ENCODE results near the gene ROCK2.
"Not testable (repeated sequence)": the region's sequence is repeated elsewhere in the genome, so short reads cannot be mapped to it uniquely, and the experiment has no call there.

ROCK2 gene

DNA sequence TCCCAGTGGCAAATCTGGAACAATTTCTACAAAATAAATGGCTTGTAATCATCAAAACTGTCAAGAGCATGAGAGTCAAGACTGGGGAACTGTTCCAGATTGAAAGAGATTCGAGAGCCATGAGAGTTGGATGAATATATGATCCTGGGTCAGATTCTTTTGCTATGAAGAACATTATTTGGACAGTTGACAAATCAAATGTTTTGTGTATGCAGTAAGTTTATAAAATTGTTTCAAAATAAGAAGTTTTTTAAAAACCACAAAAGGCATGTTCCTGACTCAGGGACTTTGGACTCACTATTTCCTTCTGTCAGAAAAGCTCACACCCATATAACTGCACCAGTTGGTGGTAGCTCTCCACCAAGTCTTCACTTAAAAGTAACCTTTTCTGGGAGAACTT is 38.5 kb downstream of the ROCK2 start:
- ATAC-seq, result no peak

GRCh38 chr2:11305338-11305737 is 39.1 kb downstream of the ROCK2 start:
- ATAC-seq, result no peak

DNA sequence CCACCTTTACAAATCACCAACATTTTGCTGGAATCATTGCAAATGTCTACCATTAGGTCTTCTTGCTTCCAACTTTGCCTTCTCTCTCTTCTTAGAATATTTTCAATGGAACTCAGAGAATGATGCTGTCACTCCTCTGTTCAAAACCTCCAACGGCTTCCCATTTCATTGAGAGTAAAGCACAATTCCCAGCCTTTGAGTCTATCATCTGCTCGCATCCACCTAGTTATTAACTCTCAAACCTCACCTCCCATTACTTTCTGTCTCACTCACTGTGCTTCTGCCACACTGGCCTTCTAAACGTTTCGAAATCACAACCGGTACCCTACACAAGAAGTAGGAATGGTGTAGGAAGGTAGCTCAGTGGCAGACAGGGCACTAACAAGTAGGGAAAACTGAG is 40.0 kb downstream of the ROCK2 start:
- no peak for ATAC-seq

GRCh38 chr2:11303290-11304013 is 41.0 kb downstream of the ROCK2 start:
- ATAC-seq, result no peak

GRCh38 chr2:11299439-11299838 is 45.0 kb downstream of the ROCK2 start:
- ATAC-seq, result no peak

- ATAC-seq, result no peak
Measured at GRCh38 chr2:11298592-11298991, 45.8 kb downstream of the ROCK2 start.

DNA sequence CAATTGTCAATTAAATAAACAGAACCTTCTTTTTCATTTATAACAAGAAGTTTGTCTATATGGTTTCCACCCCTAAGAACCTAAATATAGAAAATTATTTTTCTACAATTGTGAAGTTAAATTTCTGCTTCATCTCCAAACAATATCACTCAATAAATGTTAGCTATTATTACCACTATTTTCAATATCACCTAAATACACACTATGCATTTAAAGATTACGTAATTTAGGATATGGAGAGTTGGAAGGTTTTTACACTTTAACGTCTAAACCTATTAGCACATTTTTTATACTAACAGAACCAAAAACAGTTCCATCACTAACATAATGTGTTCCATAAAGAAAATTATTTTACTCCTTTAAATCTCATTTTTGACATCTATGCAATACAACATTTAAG is 48.0 kb downstream of the ROCK2 start:
- ATAC-seq, result no peak

- ATAC-seq, result no peak
Measured at GRCh38 chr2:11292464-11293255, 51.8 kb downstream of the ROCK2 start.

GRCh38 chr2:11290713-11291112 is 53.7 kb downstream of the ROCK2 start:
- no peak for ATAC-seq

DNA sequence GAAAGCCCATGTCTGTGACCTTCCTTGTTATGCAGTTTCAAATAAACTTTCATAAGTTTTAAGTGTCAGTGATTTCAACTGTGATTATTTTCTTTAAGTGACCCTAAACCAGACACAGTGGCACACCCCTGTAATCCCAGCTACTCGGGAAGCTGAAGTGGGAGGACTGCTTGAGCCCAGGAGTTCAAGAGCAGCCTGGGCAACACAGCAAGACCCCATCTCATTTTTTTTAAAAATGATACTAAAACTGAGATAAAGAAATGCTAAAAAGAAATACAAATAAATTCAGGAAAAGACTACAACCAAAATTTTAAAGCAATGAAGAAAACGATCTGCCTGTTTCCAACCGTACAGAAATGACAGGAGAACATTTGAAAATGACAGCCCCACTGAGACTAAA is 54.2 kb downstream of the ROCK2 start:
- no peak for ATAC-seq

DNA sequence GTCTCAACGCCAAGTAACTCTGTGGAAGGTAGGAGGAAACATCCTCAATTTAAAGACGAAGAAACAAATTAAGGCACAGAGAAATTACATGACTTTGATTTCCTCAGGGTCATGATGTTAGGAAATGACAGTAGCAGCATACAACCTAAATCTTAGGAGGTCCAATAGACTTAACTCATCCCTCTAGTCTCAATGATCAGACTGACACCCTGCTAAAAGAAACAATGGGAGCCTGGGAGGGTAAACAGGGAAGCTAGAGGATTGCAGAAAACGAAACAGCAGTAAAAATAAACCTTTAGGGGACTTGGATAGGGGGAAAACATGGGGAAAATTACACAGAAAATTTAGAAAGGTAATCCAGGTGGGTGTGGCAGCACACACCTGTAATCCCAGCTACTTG is 56.0 kb downstream of the ROCK2 start:
- no peak for ATAC-seq

DNA sequence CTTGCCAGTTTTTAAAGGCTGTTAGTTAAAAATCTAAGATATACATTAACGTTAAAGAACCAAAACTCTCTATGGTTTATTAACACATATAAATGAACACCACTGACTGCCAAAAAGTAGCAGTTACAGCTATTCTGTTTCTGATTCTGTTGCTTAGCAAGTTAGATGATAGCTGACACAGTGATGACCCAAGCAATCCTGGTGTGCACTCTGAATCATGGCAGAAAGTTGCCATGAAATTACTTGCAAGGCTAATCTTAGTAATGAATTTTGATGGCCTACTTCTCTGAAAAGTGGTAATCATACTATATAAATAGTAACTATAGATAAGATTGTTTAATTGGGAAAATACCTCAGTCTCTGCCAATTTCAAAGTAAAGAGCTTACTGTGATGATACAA is 57.7 kb downstream of the ROCK2 start:
- peak in 1 of 2 donors; percentile 30 for ATAC-seq

- no peak for ATAC-seq
Measured at GRCh38 chr2:11286323-11286722, 58.1 kb downstream of the ROCK2 start.

DNA sequence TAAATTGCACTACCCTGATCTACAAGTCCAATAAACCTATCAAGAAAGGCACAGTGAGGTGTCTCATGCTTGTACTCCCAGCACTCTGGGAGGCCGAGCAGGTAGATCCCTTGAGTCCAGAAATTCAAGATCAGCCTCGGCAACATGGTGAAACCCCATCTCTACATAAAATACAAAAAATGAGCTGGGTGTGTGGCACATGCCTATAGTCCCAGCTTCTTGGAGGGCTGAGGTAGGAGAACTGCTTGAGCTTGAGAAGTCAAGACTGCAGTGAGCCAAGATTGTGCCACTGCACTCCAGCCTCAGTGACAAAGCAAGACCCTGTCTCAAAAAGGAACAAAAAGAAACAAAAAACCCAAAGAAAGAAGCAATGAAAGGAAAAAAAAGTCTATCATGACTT is 58.9 kb downstream of the ROCK2 start:
- no peak for ATAC-seq

DNA sequence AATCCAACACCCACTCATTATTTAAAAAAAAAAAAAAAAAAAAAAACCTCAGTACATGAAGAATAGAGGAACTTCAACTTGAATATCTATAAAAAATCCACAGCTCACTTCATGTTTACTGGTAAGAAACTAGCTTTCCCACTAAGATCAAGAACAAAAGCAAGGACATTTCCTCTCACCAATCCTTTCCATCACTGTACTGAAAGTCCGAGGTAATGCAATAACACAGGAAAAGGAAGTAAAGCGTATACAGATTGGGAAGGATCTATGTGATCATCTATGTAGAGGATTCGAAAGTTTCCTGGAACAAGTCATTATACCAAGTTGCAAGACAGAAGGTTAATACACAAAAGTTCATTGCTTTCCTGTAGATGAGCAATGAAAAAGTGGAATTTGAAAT is 63.2 kb downstream of the ROCK2 start:
- ATAC-seq, result no peak

DNA sequence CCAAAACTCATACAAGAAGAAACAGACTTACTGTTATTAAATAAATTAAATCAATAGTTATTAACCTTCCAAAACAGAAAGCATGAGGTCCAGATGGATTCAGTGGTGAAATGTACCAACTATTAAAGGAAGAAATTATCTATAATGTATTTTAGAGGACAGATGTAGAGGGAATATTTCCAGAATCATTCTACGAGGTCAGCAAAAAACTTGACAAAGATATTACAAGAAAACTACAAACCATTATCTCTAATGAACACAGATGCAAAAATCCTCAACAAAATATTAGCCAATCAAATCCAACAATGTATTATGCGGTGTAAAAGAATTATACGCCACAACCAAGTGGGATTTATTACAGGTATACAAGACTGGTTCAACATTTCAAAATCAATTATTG is 63.7 kb downstream of the ROCK2 start:
- ATAC-seq, result no peak

DNA sequence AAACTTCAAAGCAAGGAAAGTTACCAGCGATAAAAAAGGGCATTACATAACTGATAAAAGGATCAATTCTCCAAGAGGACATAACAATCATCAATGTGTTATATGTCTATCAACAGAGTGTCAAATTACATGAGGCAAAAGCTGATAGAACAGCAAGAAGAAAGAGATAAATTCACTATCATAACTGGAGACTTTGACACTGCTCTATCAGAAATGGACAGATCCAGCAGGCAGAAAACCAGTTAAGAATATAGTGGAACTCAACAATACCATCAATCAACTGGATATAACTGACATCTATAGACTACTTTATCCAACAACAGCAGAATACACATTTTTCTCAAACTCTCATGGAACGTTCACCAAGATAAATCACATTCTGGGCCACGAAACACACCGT is 65.0 kb downstream of the ROCK2 start:
- ATAC-seq, result no peak

DNA sequence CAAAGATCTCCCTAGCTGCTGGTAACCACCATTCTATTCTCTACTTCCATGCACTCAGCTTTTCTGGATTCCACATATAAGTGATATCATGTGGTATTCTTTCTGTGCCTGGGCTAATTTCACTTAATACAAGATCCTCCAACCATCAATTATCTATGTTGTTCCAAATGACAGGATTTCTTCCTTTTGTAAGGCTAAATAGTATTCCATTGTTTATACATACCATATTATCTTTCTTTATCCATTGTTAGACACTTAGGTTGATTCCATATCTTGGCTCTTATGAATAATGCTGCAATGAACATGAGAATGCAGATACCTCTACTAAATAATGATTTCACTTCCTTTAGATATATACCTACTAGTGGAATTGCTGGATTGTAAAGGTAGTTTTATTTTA is 66.2 kb downstream of the ROCK2 start:
- no peak for ATAC-seq

DNA sequence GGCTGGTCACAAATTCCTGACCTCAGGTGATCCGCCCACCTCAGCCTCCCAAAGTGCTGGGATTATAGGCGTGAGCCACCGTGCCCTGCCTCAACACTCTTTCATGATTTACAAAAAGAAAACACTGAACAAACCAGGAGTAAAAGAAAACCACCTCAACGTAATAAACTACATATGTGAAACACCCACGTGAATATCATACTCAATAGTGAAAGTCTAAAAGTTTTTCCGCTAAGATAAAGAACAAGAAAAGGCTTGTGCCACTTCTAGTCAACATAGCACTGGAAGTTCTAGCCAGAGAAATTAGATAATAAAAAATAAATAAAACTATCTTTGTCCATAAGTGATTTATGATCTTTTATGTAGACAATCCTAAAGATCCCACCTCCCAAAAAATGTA is 68.5 kb downstream of the ROCK2 start:
- ATAC-seq, result peak in 1 of 2 donors; percentile 10

GRCh38 chr2:11270891-11271290 is 73.5 kb downstream of the ROCK2 start:
- ATAC-seq, result peak; percentile 53 to 59

DNA sequence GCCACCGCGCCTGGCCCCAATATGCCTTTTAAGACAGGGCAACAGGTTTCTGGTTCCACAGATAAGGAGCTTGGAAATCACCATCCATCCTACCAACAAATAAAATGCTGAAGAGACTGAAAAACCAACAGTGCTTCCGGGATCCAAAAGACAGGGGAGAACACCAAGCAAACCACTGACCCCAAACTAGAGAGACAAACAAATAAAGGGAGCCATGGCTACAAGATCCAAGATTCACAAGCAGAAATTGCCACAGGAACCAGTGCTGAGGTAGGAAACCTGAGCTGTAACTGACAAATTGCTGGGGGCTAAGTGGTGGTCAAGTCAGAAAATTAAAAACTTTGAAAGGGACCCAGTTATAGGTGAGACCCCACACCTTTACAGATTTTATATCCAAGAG is 76.5 kb downstream of the ROCK2 start:
- ATAC-seq, result no peak

DNA sequence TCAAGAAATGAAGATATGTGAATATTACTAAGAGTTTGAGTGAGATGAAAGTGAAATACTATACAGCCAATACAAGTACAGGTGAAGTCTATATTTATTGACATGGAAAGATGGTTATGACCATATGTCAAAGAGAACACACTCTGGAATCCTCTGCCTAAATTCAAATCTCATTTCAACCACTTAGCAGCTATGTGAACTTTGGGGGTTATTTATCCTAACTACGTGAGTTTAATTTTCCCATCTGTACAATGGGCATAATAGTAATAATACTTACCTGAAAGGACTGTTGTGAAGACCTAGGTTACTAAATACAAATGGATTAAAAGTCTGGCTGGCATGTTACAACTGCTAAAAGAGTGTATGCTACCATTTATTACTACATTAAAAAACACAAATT is 79.6 kb downstream of the ROCK2 start:
- ATAC-seq, result no peak

DNA sequence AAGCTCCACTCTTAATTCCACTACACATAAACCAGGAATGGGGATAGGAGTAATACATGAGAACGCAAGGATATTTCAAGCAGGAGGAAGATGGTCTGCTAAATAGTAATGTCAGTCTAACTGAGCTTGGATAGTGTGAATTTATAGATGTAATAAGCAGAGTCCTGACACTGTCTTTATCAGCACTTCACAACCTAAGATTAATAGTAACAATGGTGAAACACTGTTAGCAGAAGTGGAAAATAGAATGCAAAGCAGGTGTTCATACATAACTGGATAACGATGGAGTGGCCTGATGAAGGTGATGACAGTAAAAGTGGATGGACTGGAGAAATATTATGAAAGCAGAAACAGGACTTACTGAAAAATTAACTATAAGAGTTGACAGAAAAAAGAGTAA is 80.4 kb downstream of the ROCK2 start:
- no peak for ATAC-seq

DNA sequence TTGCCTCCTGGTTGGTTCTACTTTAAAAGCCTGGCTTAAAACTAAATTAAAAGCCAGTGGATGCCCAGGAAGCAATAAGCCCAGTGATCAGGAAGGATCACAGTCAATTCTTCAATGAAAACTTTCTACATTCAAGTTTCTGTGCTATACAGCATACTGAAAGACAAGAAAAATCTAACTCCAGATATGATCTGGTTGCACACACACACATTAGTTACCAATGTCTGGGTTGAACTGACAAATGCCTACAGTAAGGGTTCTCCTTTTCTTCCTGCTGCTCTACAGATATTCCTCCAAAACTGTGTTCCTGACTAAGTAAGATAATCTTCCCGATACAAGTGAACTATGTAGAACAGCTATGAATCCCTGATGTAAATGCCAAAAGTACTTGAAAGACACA is 81.3 kb downstream of the ROCK2 start:
- no peak for ATAC-seq

DNA sequence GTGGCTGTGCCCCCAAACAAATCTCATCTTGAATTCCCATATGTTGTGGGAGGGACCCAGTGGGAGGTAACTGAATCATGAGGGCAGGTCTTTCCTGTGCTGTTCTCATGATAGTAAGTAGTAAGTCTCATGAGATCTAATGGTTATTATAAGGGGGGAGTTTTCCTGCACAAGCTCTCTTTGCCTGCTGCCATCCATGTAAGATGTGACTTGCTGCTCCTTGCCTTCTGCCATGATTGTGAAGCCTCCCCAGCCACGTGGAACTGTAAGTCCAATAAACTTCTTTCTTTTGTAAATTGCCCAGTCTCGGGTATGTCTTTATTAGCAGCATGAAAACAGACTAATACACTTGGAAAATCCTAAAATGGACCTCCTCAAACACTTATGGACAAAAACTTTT is 82.0 kb downstream of the ROCK2 start:
- ATAC-seq, result not testable (repeated sequence)

Data from activated CD4-positive, CD25-positive, alpha-beta regulatory T cell treated with anti-CD3 and anti-CD28 coated beads, Interleukin-2, amount 50 U/mL, for 24 hours (primary cell).